Neural cell (in vitro differentiated cells): ENCODE results near the gene CXCL17. TPM values are rescaled to one million over a fixed set of nuclear protein-coding genes. Genes with fewer than 3 reads are reported as not detected.

ENCODE experiments used
- H2AFZ ChIP-seq: fragments of 200-600, 300-800 bp; sonication (generic), shearing (Covaris generic); 2 replicates; pipeline ENCODE4 v1.6.0; 2014; ENCODE audit warnings: low read depth, mild to moderate bottlenecking, antibody characterized with exemption, low read length, moderate library complexity
- H3F3A ChIP-seq: fragments of 200-600 bp; shearing (Covaris generic); 2 replicates; pipeline ENCODE4 v1.6.1; 2016; ENCODE audit warnings: mild to moderate bottlenecking, moderate library complexity, mixed read lengths, antibody characterized with exemption, low read length; ENCODE audit not compliant: insufficient read depth, poor library complexity, severe bottlenecking
- H3K27ac ChIP-seq: fragments of 200-600, 300-800 bp; sonication (generic), shearing (Covaris generic); 2 replicates; pipeline ENCODE4 v1.5.1; 2014; ENCODE audit warnings: mild to moderate bottlenecking, low read length, moderate library complexity
- H3K27me3 ChIP-seq: fragments of 300-800, 200-600 bp; sonication (generic), shearing (Covaris generic); 2 replicates; pipeline ENCODE4 v1.6.0; 2014; ENCODE audit warnings: mild to moderate bottlenecking, low read depth, low read length, moderate library complexity; ENCODE audit not compliant: insufficient read depth
- H3K36me3 ChIP-seq: fragments of 300-800, 200-600 bp; sonication (generic), shearing (Covaris generic); 2 replicates; pipeline ENCODE4 v1.5.1; 2014; ENCODE audit warnings: mild to moderate bottlenecking, antibody characterized with exemption, low read length, moderate library complexity; ENCODE audit not compliant: insufficient read depth
- H3K4me2 ChIP-seq: fragments of 300-800, 200-600 bp; sonication (generic), shearing (Covaris generic); 2 replicates; pipeline ENCODE4 v1.6.0; 2014; ENCODE audit warnings: mild to moderate bottlenecking, low read length
- H3K4me3 ChIP-seq: fragments of 300-800, 200-600 bp; sonication (generic), shearing (Covaris generic); 2 replicates; pipeline ENCODE4 v1.5.1; 2014; ENCODE audit warnings: mild to moderate bottlenecking, low read length, moderate library complexity
- H3K79me2 ChIP-seq: fragments of 200-600 bp; shearing (Covaris generic); replicated peaks from 2 replicates; pipeline ENCODE4 v1.6.0; 2014; ENCODE audit warnings: mild to moderate bottlenecking, low read length, moderate library complexity; ENCODE audit not compliant: insufficient read depth
- H3K9ac ChIP-seq: fragments of 300-800, 200-600 bp; sonication (generic), shearing (Covaris generic); 2 replicates; pipeline ENCODE4 v1.6.1; 2016; ENCODE audit warnings: mild to moderate bottlenecking, low read length, mixed read lengths
- H3K9me2 ChIP-seq: fragments of 200-600 bp; shearing (Covaris generic); 2 replicates; pipeline ENCODE4 v1.6.1; 2016; ENCODE audit warnings: mild to moderate bottlenecking, low read length, mixed read lengths; ENCODE audit not compliant: insufficient read depth
- H3K9me3 ChIP-seq: fragments of 200-600, 300-800 bp; sonication (generic), shearing (Covaris generic); 2 replicates; pipeline ENCODE4 v1.6.1; 2016; ENCODE audit warnings: mild to moderate bottlenecking, mixed run types, low read length, moderate library complexity, mixed read lengths
- H4K20me1 ChIP-seq: fragments of 200-600 bp; shearing (Covaris generic); 2 replicates; pipeline ENCODE4 v1.6.1; 2016; ENCODE audit warnings: mild to moderate bottlenecking, mixed run types; ENCODE audit not compliant: insufficient read depth
- EP300 ChIP-seq: fragments of 450-650 bp; conservative IDR thresholded peaks from 2 replicates; pipeline ENCODE4 v1.6.1; 2014; ENCODE audit warnings: antibody characterized with exemption, mild to moderate bottlenecking, moderate library complexity; ENCODE audit not compliant: poor library complexity, severe bottlenecking
- EZH2 ChIP-seq: fragments of 200-600, 300-800 bp; shearing (Covaris generic), sonication (generic); IDR thresholded peaks from 2 replicates; pipeline ENCODE4 v1.6.1; 2014; ENCODE audit warnings: antibody characterized with exemption, low read length, borderline replicate concordance, mild to moderate bottlenecking; ENCODE audit not compliant: insufficient read depth, poor library complexity, severe bottlenecking
- MXI1 ChIP-seq: fragments of 450-650 bp; conservative IDR thresholded peaks from 2 replicates; pipeline ENCODE4 v1.6.1; 2014; ENCODE audit warnings: antibody characterized with exemption, mild to moderate bottlenecking; ENCODE audit not compliant: poor library complexity, severe bottlenecking
- POLR2AphosphoS5 ChIP-seq: IDR thresholded peaks from 2 replicates; pipeline ENCODE4 v1.6.1; 2012
- RAD21 ChIP-seq: fragments of 450-650 bp; conservative IDR thresholded peaks from 2 replicates; pipeline ENCODE4 v1.6.1; 2014; ENCODE audit warnings: antibody characterized with exemption, mild to moderate bottlenecking, moderate library complexity
- SMC3 ChIP-seq: fragments of 450-650 bp; conservative IDR thresholded peaks from 2 replicates; pipeline ENCODE4 v1.6.1; 2014; ENCODE audit warnings: antibody characterized with exemption, mild to moderate bottlenecking, moderate library complexity; ENCODE audit not compliant: poor library complexity
- TAF1 ChIP-seq: IDR thresholded peaks from 2 replicates; pipeline ENCODE4 v1.6.1; 2012; ENCODE audit warnings: low read depth
- polyA plus RNA-seq: library from polyadenylated mRNA; depleted of rRNA; stranded (reverse); fragments of >200 nt; gene quantifications from 2 replicates; pipeline ENCODE4 v1.2.3, GENCODE V29; 2014
- small RNA-seq, 3 experiments: library from RNA; depleted of rRNA; stranded (forward); fragments of <200 nt; gene quantifications; one replicate each; pipeline ENCODE3, GENCODE V24; 2012
- TF ChIP-seq, protein P1 (sequence below): IDR thresholded peaks from 2 replicates; pipeline ENCODE4 v1.6.1; 2012; ENCODE audit warnings: borderline replicate concordance
- TF ChIP-seq, protein P2 (sequence below): fragments of 450-650 bp; IDR thresholded peaks from 2 replicates; pipeline ENCODE4 v1.5.1; 2014; ENCODE audit warnings: antibody characterized with exemption, mild to moderate bottlenecking, moderate library complexity; ENCODE audit not compliant: poor library complexity, severe bottlenecking

Gene CXCL17
- polyA plus RNA-seq, 1 donor from 2014 or later = not detected

DNA sequence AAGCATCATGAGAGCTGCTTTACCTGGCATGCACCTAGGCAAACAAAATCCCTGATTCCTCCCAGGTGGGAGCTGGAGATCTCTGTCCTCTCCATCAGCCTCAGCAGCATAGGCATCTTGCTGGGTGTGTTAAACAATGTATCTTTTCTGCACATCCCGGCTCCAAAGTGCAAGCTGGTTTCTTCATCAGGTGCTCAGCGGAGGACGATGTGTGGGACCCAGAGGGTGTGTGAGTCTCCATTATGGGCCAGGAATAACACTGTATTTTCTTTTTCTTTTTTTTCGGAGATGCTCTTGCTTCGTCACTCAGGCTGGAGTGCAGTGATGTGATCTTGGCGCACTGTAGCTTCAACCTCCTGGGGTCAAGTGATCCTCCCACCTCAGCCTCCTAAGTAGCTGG is 62.6 kb downstream of the CXCL17 start:
- Histone ChIP-seq H4K20me1 (no peaks in the 10 kb centered on the region), H2AFZ (no peak overlapping the region), H3K4me3 (no peak overlapping the region), H3K9ac (no peak overlapping the region), H3K9me3 (no peaks in the 10 kb centered on the region), H3K79me2 (no peaks in the 10 kb centered on the region), H3K27me3 (no peaks in the 10 kb centered on the region), H3K36me3 (no peaks in the 10 kb centered on the region), H3K9me2 (no peaks in the 10 kb centered on the region), H3K4me2 (no peak overlapping the region), H3K27ac (no peak overlapping the region), H3F3A (no peaks in the 10 kb centered on the region)
- no peak for TF ChIP-seq TAF1
- TF ChIP-seq POLR2AphosphoS5 = no peak
- no peak for TF ChIP-seq EP300
- TF ChIP-seq RAD21 = no peak
- TF ChIP-seq, protein P1, sequence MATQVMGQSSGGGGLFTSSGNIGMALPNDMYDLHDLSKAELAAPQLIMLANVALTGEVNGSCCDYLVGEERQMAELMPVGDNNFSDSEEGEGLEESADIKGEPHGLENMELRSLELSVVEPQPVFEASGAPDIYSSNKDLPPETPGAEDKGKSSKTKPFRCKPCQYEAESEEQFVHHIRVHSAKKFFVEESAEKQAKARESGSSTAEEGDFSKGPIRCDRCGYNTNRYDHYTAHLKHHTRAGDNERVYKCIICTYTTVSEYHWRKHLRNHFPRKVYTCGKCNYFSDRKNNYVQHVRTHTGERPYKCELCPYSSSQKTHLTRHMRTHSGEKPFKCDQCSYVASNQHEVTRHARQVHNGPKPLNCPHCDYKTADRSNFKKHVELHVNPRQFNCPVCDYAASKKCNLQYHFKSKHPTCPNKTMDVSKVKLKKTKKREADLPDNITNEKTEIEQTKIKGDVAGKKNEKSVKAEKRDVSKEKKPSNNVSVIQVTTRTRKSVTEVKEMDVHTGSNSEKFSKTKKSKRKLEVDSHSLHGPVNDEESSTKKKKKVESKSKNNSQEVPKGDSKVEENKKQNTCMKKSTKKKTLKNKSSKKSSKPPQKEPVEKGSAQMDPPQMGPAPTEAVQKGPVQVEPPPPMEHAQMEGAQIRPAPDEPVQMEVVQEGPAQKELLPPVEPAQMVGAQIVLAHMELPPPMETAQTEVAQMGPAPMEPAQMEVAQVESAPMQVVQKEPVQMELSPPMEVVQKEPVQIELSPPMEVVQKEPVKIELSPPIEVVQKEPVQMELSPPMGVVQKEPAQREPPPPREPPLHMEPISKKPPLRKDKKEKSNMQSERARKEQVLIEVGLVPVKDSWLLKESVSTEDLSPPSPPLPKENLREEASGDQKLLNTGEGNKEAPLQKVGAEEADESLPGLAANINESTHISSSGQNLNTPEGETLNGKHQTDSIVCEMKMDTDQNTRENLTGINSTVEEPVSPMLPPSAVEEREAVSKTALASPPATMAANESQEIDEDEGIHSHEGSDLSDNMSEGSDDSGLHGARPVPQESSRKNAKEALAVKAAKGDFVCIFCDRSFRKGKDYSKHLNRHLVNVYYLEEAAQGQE = no peak
- no peak for TF ChIP-seq EZH2
- TF ChIP-seq MXI1 = no peak
- no peak for TF ChIP-seq SMC3
- TF ChIP-seq, protein P2, sequence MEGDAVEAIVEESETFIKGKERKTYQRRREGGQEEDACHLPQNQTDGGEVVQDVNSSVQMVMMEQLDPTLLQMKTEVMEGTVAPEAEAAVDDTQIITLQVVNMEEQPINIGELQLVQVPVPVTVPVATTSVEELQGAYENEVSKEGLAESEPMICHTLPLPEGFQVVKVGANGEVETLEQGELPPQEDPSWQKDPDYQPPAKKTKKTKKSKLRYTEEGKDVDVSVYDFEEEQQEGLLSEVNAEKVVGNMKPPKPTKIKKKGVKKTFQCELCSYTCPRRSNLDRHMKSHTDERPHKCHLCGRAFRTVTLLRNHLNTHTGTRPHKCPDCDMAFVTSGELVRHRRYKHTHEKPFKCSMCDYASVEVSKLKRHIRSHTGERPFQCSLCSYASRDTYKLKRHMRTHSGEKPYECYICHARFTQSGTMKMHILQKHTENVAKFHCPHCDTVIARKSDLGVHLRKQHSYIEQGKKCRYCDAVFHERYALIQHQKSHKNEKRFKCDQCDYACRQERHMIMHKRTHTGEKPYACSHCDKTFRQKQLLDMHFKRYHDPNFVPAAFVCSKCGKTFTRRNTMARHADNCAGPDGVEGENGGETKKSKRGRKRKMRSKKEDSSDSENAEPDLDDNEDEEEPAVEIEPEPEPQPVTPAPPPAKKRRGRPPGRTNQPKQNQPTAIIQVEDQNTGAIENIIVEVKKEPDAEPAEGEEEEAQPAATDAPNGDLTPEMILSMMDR = no peak

Small RNAs within 50 kb of the gene (small RNA-seq; reads per million reads assigned to genes)
- 0 reads per million in 3 experiments for gene RNU4-60P

Other genes starting within 250 kb of the CXCL17 start
- 69.9 and 72.8 TPM in 2 replicates for gene DEDD2, start 225.3 kb downstream of the CXCL17 start, polyA plus RNA-seq
- gene ZNF526, start 222.6 kb downstream of the CXCL17 start, polyA plus RNA-seq = 2.1 TPM in 2 replicates
- 25.2 and 25.8 TPM in 2 replicates for gene GSK3A, start 200.3 kb downstream of the CXCL17 start, polyA plus RNA-seq
- gene ERF, start 187.8 kb downstream of the CXCL17 start, polyA plus RNA-seq = 3.8 and 6.7 TPM in 2 replicates
- gene CIC, start 173.7 kb downstream of the CXCL17 start, polyA plus RNA-seq = 10.8 and 23.1 TPM in 2 replicates
- gene PRR19, start 140.8 kb downstream of the CXCL17 start, polyA plus RNA-seq = 1.4 and 2.4 TPM in 2 replicates
- 727 and 741 TPM in 2 replicates for gene PAFAH1B3, start 140.3 kb downstream of the CXCL17 start, polyA plus RNA-seq
- 30.9 and 35.3 TPM in 2 replicates for gene TMEM145, start 129.6 kb downstream of the CXCL17 start, polyA plus RNA-seq
- 21.5 and 22.5 TPM in 2 replicates for gene MEGF8, start 117.3 kb downstream of the CXCL17 start, polyA plus RNA-seq
- not detected in 2 replicates for gene CNFN, start 52.6 kb downstream of the CXCL17 start, polyA plus RNA-seq
- 19.1 and 24.7 TPM in 2 replicates for gene LIPE, start 15.6 kb downstream of the CXCL17 start, polyA plus RNA-seq
- gene CEACAM1, start 85.5 kb upstream of the CXCL17 start, polyA plus RNA-seq = 0.12 TPM in 1 of 2 replicates, not detected in the other
- not detected in 2 replicates for gene CEACAM8, start 152.0 kb upstream of the CXCL17 start, polyA plus RNA-seq